Putamen (tissue), 1 donor: Measurements from ENCODE around the gene UMODL1.

Source experiments
- DNase-seq: peaks from one replicate; pipeline ENCODE4 v3.0.0-alpha.2; 2016; ENCODE audit warnings: low spot score

Gene UMODL1

DNA sequence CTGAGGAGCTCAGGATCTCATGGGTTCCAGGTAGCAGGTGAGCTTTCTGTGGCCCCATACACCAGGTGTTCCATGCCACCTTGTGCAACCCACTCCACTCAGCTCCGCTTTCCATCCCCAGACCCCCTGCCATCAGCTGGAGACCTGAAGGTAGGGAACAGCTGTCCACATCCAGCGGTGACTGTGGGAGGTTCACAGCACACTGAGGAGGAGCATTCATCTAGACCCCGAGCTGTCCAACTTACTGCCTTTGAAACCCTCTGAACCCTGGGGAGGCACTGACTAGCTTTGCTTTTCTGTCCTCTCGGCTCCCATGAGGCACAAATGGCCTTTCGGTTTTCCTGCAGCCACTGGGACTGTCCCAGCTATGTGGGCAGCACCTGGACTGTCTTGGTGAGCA lies 119.9 kb downstream of the UMODL1 start:
- DNase-seq, result no peak

- DNase-seq, result no peak
Measured at GRCh38 chr21:42191696-42192595, 120.8 kb downstream of the UMODL1 start.
